Tibial artery (tissue), 4 donors: ENCODE measurements around the gene DGKB.

Source experiments
- DNase-seq, 2 donors: peaks; one replicate each; pipeline ENCODE4 v3.0.0-alpha.2; 2019
- H3K27ac ChIP-seq, 2 donors: fragments of 200-600 bp; sonication (generic) in 1 of 2; 1 replicate in 1 of 2; 2 replicates in 1 of 2; pipeline ENCODE4 v1.5.1; 2018 to 2019; ENCODE audit warnings: mild to moderate bottlenecking in 1 of 2
- H3K27me3 ChIP-seq, 2 donors: fragments of 200-600 bp; sonication (generic) in 1 of 2; one replicate each; pipeline versions ENCODE4 v1.5.1 to v1.6.0; 2016 to 2019
- H3K36me3 ChIP-seq, 3 donors: fragments of 200-600 bp; sonication (generic) in 2 of 3; one replicate each; pipeline ENCODE4 v1.5.1; 2016 to 2019; ENCODE audit warnings: mild to moderate bottlenecking in 2 of 3
- H3K4me1 ChIP-seq, 4 donors: fragments of 200-600 bp; sonication (generic) in 2 of 4; 1 replicate in 3 of 4; 2 replicates in 1 of 4; pipeline ENCODE4 v1.5.1; 2016 to 2019
- H3K4me3 ChIP-seq, 2 donors: fragments of 200-600 bp; sonication (generic) in 1 of 2; 1 replicate in 1 of 2; 2 replicates in 1 of 2; pipeline ENCODE4 v1.5.1; 2018 to 2019; ENCODE audit warnings: mild to moderate bottlenecking in 2 of 2
- H3K9me3 ChIP-seq, 3 donors: fragments of 200-600 bp; sonication (generic) in 1 of 3; one replicate each; pipeline ENCODE4 v1.5.1; 2016 to 2019
- CTCF ChIP-seq, 2 experiments: fragments of 200-600 bp in 1 of 2; fragments of 450-650 bp in 1 of 2; IDR thresholded peaks; one replicate each; pipeline ENCODE4 v1.5.1; 2017 to 2019; ENCODE audit warnings: antibody characterized with exemption in 2 of 2, mild to moderate bottlenecking in 1 of 2, moderate library complexity in 1 of 2
- intact Hi-C: fragments of 100-400 bp; cut with DNase I; formaldehyde crosslinking; loops from one replicate; pipeline ENCODE4 v1.15.0; 2023; ENCODE audit warnings: low total_unique reads

The DGKB gene

GRCh38 chr7:14606101-14606500 lies 296.4 kb downstream of the DGKB start:
- Histone ChIP-seq H3K4me3 (no peak overlapping the region), H3K36me3 (no peaks in the 10 kb centered on the region), H3K27me3 (no peaks in the 10 kb centered on the region), H3K4me1 (no peaks in the 10 kb centered on the region), H3K27ac (no peak overlapping the region), H3K9me3 (no peaks in the 10 kb centered on the region)
- DNase-seq, result no peak
- TF ChIP-seq CTCF (IDR thresholded peaks at IDR 0.05), result no peak
- intact Hi-C loops, result no loop called here

GRCh38 chr7:14604606-14605005 lies 297.9 kb downstream of the DGKB start:
- no peaks in the 10 kb centered on the region for H3K36me3 ChIP-seq

GRCh38 chr7:14602851-14603250 lies 299.7 kb downstream of the DGKB start:
- Histone ChIP-seq H3K27ac (no peak overlapping the region), H3K4me1 (no peaks in the 10 kb centered on the region), H3K36me3 (no peaks in the 10 kb centered on the region), H3K9me3 (no peaks in the 10 kb centered on the region), H3K27me3 (no peaks in the 10 kb centered on the region), H3K4me3 (no peak overlapping the region)
- no peak for DNase-seq
- intact Hi-C loops, result no loop called here
- TF ChIP-seq CTCF (IDR thresholded peaks at IDR 0.05), result no peak

More at GRCh38 chr7:14604606-14605005, 297.9 kb downstream of the DGKB start:
- no peak for DNase-seq
- H3K4me1 ChIP-seq, result no peaks in the 10 kb centered on the region
- no peak overlapping the region for H3K4me3 ChIP-seq
- H3K27me3 ChIP-seq, result no peaks in the 10 kb centered on the region
- no peak for TF ChIP-seq CTCF (IDR thresholded peaks at IDR 0.05)
- no peak overlapping the region for H3K27ac ChIP-seq
- intact Hi-C loops, result no loop called here
- H3K9me3 ChIP-seq, result no peaks in the 10 kb centered on the region

- H3K27ac ChIP-seq, result no peak overlapping the region
- no peak for DNase-seq
- H3K36me3 ChIP-seq, result no peaks in the 10 kb centered on the region
- TF ChIP-seq CTCF (IDR thresholded peaks at IDR 0.05), result no peak
- intact Hi-C loops, result no loop called here
- H3K4me3 ChIP-seq, result no peak overlapping the region
- no peaks in the 10 kb centered on the region for H3K4me1 ChIP-seq
- no peaks in the 10 kb centered on the region for H3K9me3 ChIP-seq
- H3K27me3 ChIP-seq, result no peaks in the 10 kb centered on the region
Observed at GRCh38 chr7:14600766-14601367, 301.7 kb downstream of the DGKB start.

GRCh38 chr7:14598978-14599377 lies 303.6 kb downstream of the DGKB start:
- H3K4me3 ChIP-seq, result no peak overlapping the region
- no peaks in the 10 kb centered on the region for H3K36me3 ChIP-seq
- intact Hi-C loops, result no loop called here
- no peak overlapping the region for H3K27ac ChIP-seq
- H3K27me3 ChIP-seq, result no peaks in the 10 kb centered on the region
- H3K9me3 ChIP-seq, result no peaks in the 10 kb centered on the region
- no peaks in the 10 kb centered on the region for H3K4me1 ChIP-seq
- no peak for DNase-seq
- no peak for TF ChIP-seq CTCF (IDR thresholded peaks at IDR 0.05)

- intact Hi-C loops, result no loop called here
- Histone ChIP-seq H3K4me1 (no peaks in the 10 kb centered on the region), H3K27me3 (no peaks in the 10 kb centered on the region), H3K36me3 (no peaks in the 10 kb centered on the region), H3K9me3 (no peaks in the 10 kb centered on the region), H3K4me3 (no peak overlapping the region), H3K27ac (no peak overlapping the region)
- DNase-seq, result no peak
- no peak for TF ChIP-seq CTCF (IDR thresholded peaks at IDR 0.05)
Observed at GRCh38 chr7:14596421-14596820, 306.1 kb downstream of the DGKB start.
